Heart left ventricle (tissue), 13 donors: Measurements from ENCODE around the gene ABL1.

Source experiments
- CTCF ChIP-seq, 12 donors: fragments of 200-600 bp; sonication (generic) in 4 of 12; IDR thresholded peaks; one replicate each; pipeline versions ENCODE4 v1.5.0 to v1.8.0; 2018 to 2022; ENCODE audit warnings: antibody characterized with exemption in 12 of 12, mild to moderate bottlenecking in 5 of 12
- POLR2A ChIP-seq, 2 donors: fragments of 450-650 bp; IDR thresholded peaks; one replicate each; pipeline ENCODE4 v1.6.1; 2017; ENCODE audit warnings: antibody characterized with exemption in 2 of 2, mild to moderate bottlenecking in 2 of 2, moderate library complexity in 2 of 2
- donor health status: ischemic (EF 13 %, LVEDD 7.1; RV severe dilation, severe dysfunction).
- donor health status: DM: no; HTN: yes; CAD: no.
- donor health status: DM: no; HTN: no; CAD: no.
- donor health status: ischemic (EF 25% LVEDD 6.9; RV normal size, moderate dysfunction).
- donor health status: ischemic (EF 25% LVEDD 5.7; RV mildly dilated, moderate dysfunction).
- donor health status: ischemic (EF 35%, LVEDD 5.7; RV mildly dilated, moderate dysfunction).
- donor health status: nonischemic (EF 11% LVEDD 7.7; RV severe dilation, severe dysfunction).
- donor health status: DM: yes; HTN: yes; CAD: no.
- donor health status: PGD.
- donor health status: ischemic (EF 29% LVEDD 5.4; RV normal size, mild dysfunction).
- donor health status: nonischemic (EF 23%, LVEDD 6.1; RV moderate dilation, normal function).

- TF ChIP-seq CTCF (IDR thresholded peaks at IDR 0.05) (no peak), POLR2A (IDR thresholded peaks at IDR 0.05) (no peak)
Measured at GRCh38 chr9:130891688-130892476, 56.8 kb downstream of the ABL1 start.
